Endodermal cell (in vitro differentiated cells): ENCODE results near the gene MSH6. TPM values are rescaled to one million over a fixed set of nuclear protein-coding genes. Genes with fewer than 3 reads are reported as not detected.

Experiments used
- DNase-seq: peaks from one replicate; pipeline ENCODE4 v3.0.0-alpha.2; 2017
- H3K27ac ChIP-seq: 2 replicates; pipeline ENCODE4 v1.5.1; 2013; ENCODE audit warnings: mild to moderate bottlenecking, low read depth, low read length, moderate library complexity
- H3K27me3 ChIP-seq: 2 replicates; pipeline ENCODE4 v1.6.1; 2013; ENCODE audit warnings: mild to moderate bottlenecking, low read length, moderate library complexity; ENCODE audit not compliant: insufficient read depth, control insufficient read depth, poor library complexity, severe bottlenecking
- H3K36me3 ChIP-seq: 2 replicates; pipeline ENCODE4 v1.7.0; 2013; ENCODE audit warnings: mild to moderate bottlenecking, low read length, moderate library complexity; ENCODE audit not compliant: control insufficient read depth, insufficient read depth
- H3K4me1 ChIP-seq: one replicate; pipeline ENCODE4 v1.7.0; 2013; ENCODE audit warnings: low read length; ENCODE audit not compliant: control insufficient read depth, insufficient read depth
- H3K4me3 ChIP-seq: 2 replicates; pipeline ENCODE4 v1.5.1; 2013; ENCODE audit warnings: mild to moderate bottlenecking, low read length, moderate library complexity
- H3K9ac ChIP-seq: 2 replicates; pipeline ENCODE4 v1.6.1; 2013; ENCODE audit warnings: mild to moderate bottlenecking, low read length, moderate library complexity; ENCODE audit not compliant: poor library complexity, severe bottlenecking; ENCODE audit errors: extremely low read depth
- H3K9me3 ChIP-seq: 2 replicates; pipeline ENCODE4 v1.6.1; 2013; ENCODE audit warnings: mild to moderate bottlenecking, low read length, moderate library complexity; ENCODE audit not compliant: control insufficient read depth
- H3K27ac Mint-ChIP-seq: 2 replicates; pipeline ENCODE4 v1.8.0; 2020; ENCODE audit warnings: mixed read lengths
- H3K27me3 Mint-ChIP-seq: 2 replicates; pipeline ENCODE4 v1.8.0; 2021; ENCODE audit warnings: mild to moderate bottlenecking, mixed read lengths; ENCODE audit not compliant: insufficient read depth
- H3K36me3 Mint-ChIP-seq: 2 replicates; pipeline ENCODE4 v1.8.0; 2020; ENCODE audit warnings: low read depth, mixed read lengths
- H3K4me1 Mint-ChIP-seq: 2 replicates; pipeline ENCODE4 v1.8.0; 2020; ENCODE audit warnings: mixed read lengths
- H3K4me3 Mint-ChIP-seq: 2 replicates; pipeline ENCODE4 v1.8.0; 2020; ENCODE audit warnings: mild to moderate bottlenecking, moderate library complexity, mixed read lengths
- H3K9me3 Mint-ChIP-seq: 2 replicates; pipeline ENCODE4 v1.8.0; 2020; ENCODE audit warnings: mild to moderate bottlenecking, mixed read lengths
- CTCF ChIP-seq: fragments of 200-600 bp; sonication (generic); conservative IDR thresholded peaks from 2 replicates; pipeline ENCODE4 v1.5.0; 2021; ENCODE audit warnings: antibody characterized with exemption, mild to moderate bottlenecking
- WGBS, 2 experiments: methylation state at CpG; one replicate each; pipeline versions ENCODE4 v1.1.5 to v1.1.7; 2013; ENCODE audit warnings: missing lambda C conversion rate in 2 of 2, mixed read lengths in 1 of 2; ENCODE audit not compliant: insufficient coverage in 1 of 2, insufficient read length in 1 of 2; 5-methylcytosine and 5-hydroxymethylcytosine counted together
- total RNA-seq, 2 donors: library from RNA; stranded (reverse); fragmentation: NEBNext Ultra II Directional in 1 of 2; extraction: Animal tissue kit (Norgen Biotek cat#: 25700) in 1 of 2; gene quantifications; 2 replicates in 1 of 2; 3 replicates in 1 of 2; pipeline ENCODE4 v1.2.1, GENCODE V29; 2021

The MSH6 gene
- total RNA-seq, 2 donors from 2014 or later, result 363 to 368 TPM

GRCh38 chr2:47805850-47806249, 22.9 kb downstream of the MSH6 start:
- no peak overlapping the region for H3K4me3 ChIP-seq
- peaks cover 100% of the 10 kb centered on the region for H3K36me3 ChIP-seq
- H3K4me1 ChIP-seq, result no peaks in the 10 kb centered on the region
- no peak overlapping the region for H3K4me3 Mint-ChIP-seq
- H3K9me3 ChIP-seq, result peaks cover 27% of the 10 kb centered on the region
- H3K27ac Mint-ChIP-seq, result no peak overlapping the region
- no peaks in the 10 kb centered on the region for H3K27me3 ChIP-seq
- no peak for TF ChIP-seq CTCF
- H3K9ac ChIP-seq, result no peak overlapping the region
- no peaks in the 10 kb centered on the region for H3K9me3 Mint-ChIP-seq
- no peaks in the 10 kb centered on the region for H3K27me3 Mint-ChIP-seq
- 93 to 100% methylated on average over 3 to 6 of the region's 6 CpGs for WGBS, 2 experiments
- H3K36me3 Mint-ChIP-seq, result peaks cover 74% of the 10 kb centered on the region
- H3K4me1 Mint-ChIP-seq, result no peaks in the 10 kb centered on the region
- no peak for DNase-seq
- H3K27ac ChIP-seq, result no peak overlapping the region

GRCh38 chr2:47808614-47809013, 25.7 kb downstream of the MSH6 start:
- 93% methylated on average over 2 to 4 of the region's 4 CpGs for WGBS, 2 experiments
- Histone ChIP-seq H3K27me3 (no peaks in the 10 kb centered on the region), H3K4me1 (no peaks in the 10 kb centered on the region), H3K9ac (no peak overlapping the region), H3K9me3 (peaks cover 1% of the 10 kb centered on the region), H3K27ac (no peak overlapping the region), H3K36me3 (peaks cover 96% of the 10 kb centered on the region), H3K4me3 (no peak overlapping the region)
- H3K27ac Mint-ChIP-seq, result no peak overlapping the region
- no peaks in the 10 kb centered on the region for H3K9me3 Mint-ChIP-seq
- H3K4me3 Mint-ChIP-seq, result no peak overlapping the region
- H3K27me3 Mint-ChIP-seq, result no peaks in the 10 kb centered on the region
- DNase-seq, result no peak
- peaks cover 57% of the 10 kb centered on the region for H3K36me3 Mint-ChIP-seq
- TF ChIP-seq CTCF, result no peak
- peaks cover 3% of the 10 kb centered on the region for H3K4me1 Mint-ChIP-seq

GRCh38 chr2:47809903-47810302, 27.0 kb downstream of the MSH6 start:
- no peak for TF ChIP-seq CTCF
- peaks cover 54% of the 10 kb centered on the region for H3K36me3 Mint-ChIP-seq
- H3K4me3 Mint-ChIP-seq, result no peak overlapping the region
- Histone ChIP-seq H3K4me3 (no peak overlapping the region), H3K4me1 (no peaks in the 10 kb centered on the region), H3K27ac (no peak overlapping the region), H3K9me3 (no peaks in the 10 kb centered on the region), H3K9ac (no peak overlapping the region), H3K36me3 (peaks cover 93% of the 10 kb centered on the region), H3K27me3 (no peaks in the 10 kb centered on the region)
- H3K27ac Mint-ChIP-seq, result no peak overlapping the region
- DNase-seq, result no peak
- WGBS, 2 experiments, result 86 to 93% methylated on average over 1 to 2 of the region's 2 CpGs
- no peaks in the 10 kb centered on the region for H3K9me3 Mint-ChIP-seq
- H3K4me1 Mint-ChIP-seq, result peaks cover 3% of the 10 kb centered on the region
- no peaks in the 10 kb centered on the region for H3K27me3 Mint-ChIP-seq
